A549 (cell line): ENCODE measurements around the gene SNAP29.

Experiments used
- CTCF ChIP-seq: fragments of >200 bp; sonication (Bioruptor Twin); formaldehyde crosslinking; IDR thresholded peaks from 3 replicates; pipeline ENCODE4 v1.5.1; 2016
- EP300 ChIP-seq, 2 experiments: fragments of >200 bp; sonication (Bioruptor Twin); formaldehyde crosslinking; IDR thresholded peaks; 2 replicates in 1 of 2; 3 replicates in 1 of 2; pipeline ENCODE4 v1.6.1; 2016 to 2017
- HEYL ChIP-seq: fragments of 250-450 bp; sonication (Bioruptor Pico); IDR thresholded peaks from 2 replicates; pipeline ENCODE4 v1.8.0; 2021; ENCODE audit warnings: mild to moderate bottlenecking, moderate library complexity
- MAFK ChIP-seq: fragments of 450-650 bp; IDR thresholded peaks from 2 replicates; pipeline ENCODE4 v1.6.1; 2014; ENCODE audit not compliant: partially characterized antibody
- POLR2A ChIP-seq: IDR thresholded peaks from 2 replicates; pipeline ENCODE4 v1.6.1; 2012; ENCODE audit warnings: mild to moderate bottlenecking, low read length
- RAD21 ChIP-seq, 2 experiments: fragments of >200 bp in 1 of 2; sonication (Bioruptor Twin) in 1 of 2; formaldehyde crosslinking in 1 of 2; IDR thresholded peaks in 1 of 2; conservative IDR thresholded peaks in 1 of 2; 2 replicates in 1 of 2; 3 replicates in 1 of 2; pipeline ENCODE4 v1.6.1; 2012 to 2018; ENCODE audit warnings: inconsistent platforms in 1 of 2
- SREBF2 ChIP-seq: fragments of 450-650 bp; IDR thresholded peaks from 2 replicates; pipeline ENCODE4 v1.6.1; 2014; ENCODE audit warnings: mild to moderate bottlenecking, moderate library complexity

GRCh38 chr22:20857247-20857643, 1.6 kb upstream of the SNAP29 start:
- TF ChIP-seq HEYL (CRISPR knock-in tag) = no peak
- TF ChIP-seq MAFK = no peak
- TF ChIP-seq CTCF = no peak
- TF ChIP-seq POLR2A = no peak
- TF ChIP-seq SREBF2 = no peak
- no peak for TF ChIP-seq EP300 (IDR thresholded peaks at IDR 0.05)
- no peak for TF ChIP-seq RAD21 (conservative IDR thresholded peaks at IDR 0.05 in 1 of 2, IDR thresholded peaks at IDR 0.05 in 1 of 2)
